HG02840 (cell line): Measurements from ENCODE around the gene FAM181A.

ENCODE experiments used
- ATAC-seq: cut with Tn5 transposase; IDR thresholded peaks from one replicate; pipeline ENCODE4 v1.9.1; 2021; ENCODE audit warnings: mild to moderate bottlenecking, moderate library complexity, moderate number of reproducible peaks; ENCODE audit not compliant: unreplicated experiment, low FRiP score

FAM181A gene

GRCh38 chr14:93926873-93927799, at the start of gene FAM181A:
Gene FAM181A, plus strand, starts transcription at chr14:93927344. Its CDS starts 942 bp downstream, at chr14:93928286.
- ATAC-seq: no peak

DNA sequence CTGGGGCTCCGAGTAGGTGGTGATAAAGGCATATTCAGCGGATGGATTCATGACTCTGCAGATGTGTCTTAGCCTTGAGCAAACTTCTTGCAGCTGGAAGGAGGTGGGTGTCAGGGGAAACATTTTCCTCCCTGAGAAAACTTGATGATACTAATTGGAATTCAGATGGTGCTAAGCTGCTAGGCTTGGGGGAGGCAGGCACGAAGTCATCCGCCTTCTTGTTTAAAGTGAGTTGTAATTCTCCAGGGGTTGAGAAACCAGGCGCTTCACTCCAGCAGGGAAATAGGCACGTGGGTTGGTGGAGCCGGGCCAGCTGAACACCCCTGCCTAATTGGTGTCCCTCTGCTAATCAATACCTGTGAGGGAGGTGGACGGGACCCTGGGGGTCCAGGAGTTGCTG, 48.9 kb upstream of the FAM181A start:
- ATAC-seq: no peak

GRCh38 chr14:93878871-93879270, 48.3 kb upstream of the FAM181A start:
- ATAC-seq: no peak

GRCh38 chr14:93879362-93879983, 47.7 kb upstream of the FAM181A start:
- no peak for ATAC-seq

- ATAC-seq: no peak
These were observed 46.9 kb upstream of the FAM181A start for GRCh38 chr14:93880021-93880820.

DNA sequence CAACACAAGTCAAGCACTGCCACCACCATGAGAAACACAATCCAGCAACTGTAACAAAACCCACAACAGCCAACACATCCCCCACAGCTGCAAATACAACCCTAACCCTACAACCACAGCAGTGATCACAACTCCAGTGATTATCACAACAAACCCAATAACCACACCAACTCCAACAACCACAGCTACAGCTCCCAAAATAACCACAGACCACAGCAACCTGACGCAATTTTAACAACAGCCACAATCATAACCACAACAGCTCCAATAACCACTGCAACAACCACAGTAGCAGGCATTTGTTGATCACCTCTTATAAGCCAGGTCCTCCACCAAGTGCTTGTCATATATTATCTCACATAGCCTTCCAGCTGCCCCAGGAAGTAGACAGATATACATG, 42.2 kb upstream of the FAM181A start:
- no peak for ATAC-seq

GRCh38 chr14:93888995-93889394, 38.1 kb upstream of the FAM181A start:
- no peak for ATAC-seq

DNA sequence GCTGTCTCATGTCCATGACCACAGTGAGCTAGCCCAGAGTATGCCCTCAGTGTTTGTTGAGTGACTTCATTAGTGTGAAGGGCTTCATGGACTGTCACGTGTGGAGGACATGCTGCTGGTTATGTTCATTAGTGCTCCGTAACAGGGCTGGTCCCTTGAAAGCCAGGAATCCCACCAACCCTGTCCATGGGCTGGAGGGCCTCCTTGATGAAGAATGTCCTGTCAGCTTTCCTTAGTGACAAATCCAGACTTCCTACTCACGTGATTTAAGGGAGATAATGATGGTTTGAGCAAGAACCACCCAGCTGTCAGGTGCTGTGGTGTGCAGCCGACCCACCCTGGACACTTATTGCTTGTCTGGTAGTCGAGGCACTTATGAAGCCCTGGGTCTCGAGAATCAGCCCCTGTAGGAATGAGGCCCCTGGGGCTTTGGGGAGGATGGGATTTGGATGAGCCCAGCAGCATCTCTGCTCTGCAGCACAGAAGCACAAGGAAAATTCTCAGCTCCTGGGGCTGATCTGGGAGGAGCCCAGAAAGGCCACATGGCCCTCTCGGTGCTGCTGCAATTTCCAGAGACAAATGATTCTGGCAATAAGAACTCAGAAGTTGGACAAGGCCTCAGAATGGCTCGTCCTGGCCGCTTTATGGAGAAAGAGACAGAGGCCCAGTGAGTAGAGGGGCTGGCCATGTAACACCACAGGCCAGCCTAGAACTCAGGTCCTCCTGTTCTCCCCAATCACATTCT, 37.2 kb upstream of the FAM181A start:
- ATAC-seq: no peak

DNA sequence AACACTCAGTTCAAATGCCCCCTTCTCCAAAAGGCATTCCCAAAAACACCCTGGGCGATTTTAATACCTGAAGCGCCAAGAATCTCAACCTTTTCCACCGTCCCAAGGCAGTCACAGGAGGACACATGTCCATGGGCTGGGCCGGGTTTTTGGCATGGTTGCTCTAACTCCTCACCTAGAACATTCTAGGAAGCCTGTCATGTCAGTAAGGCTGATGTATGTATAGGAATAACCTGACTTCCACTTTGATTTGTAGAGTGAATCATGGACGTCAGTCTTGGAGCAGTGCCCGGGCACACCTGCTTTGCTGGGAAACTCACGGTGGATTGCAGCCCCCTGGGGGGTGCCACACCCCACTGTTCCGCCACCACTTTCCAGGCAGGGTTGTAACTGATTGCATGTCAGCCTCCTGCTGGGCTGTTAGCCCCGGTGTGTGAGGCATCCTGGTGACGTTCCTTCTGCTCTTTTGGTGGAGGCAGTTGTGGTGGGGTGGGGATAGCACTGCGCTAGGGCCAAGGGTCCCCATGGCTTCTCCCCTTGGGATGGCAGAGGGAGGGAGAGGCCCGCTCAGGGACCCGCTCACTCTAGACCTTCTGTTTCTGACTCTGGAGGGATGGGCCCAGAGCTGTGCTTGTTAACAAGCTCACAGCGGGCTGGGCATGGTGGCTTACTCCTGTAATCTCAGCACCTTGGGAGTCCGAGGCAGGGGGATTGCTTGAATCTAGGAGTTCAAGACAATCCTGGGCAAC, 35.2 kb upstream of the FAM181A start:
- no peak for ATAC-seq

GRCh38 chr14:93892505-93892839, 34.7 kb upstream of the FAM181A start:
- no peak for ATAC-seq

DNA sequence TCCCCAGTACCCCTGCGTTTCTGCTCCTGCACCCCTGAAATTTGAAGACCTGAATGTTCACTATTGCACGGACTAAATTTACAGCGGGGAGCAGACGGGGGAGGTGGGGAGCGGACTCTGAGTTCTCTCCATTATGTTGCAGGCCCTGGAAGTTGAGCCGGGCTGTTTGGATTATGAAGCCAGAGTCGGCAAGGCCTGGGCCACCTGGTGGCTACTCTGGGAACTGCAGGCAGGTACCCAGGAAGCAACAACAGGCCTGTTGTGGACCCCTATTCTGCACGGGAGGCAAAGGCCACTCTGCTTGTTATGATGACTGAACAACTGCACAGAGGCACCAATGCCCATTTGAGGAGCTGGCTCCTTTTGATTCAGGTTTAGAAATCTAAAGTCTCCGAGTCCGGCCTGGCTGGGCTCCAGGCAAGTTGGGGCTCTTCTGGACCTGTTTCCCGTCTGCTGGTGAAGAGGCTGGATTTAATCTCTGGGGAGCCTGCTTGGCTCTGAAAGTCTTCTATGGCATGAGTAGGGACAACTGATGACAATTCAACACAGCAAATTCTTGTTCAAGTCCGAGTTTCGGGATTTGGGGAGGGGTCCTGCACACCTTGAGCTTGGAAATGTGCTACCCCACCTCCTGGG, 34.1 kb upstream of the FAM181A start:
- ATAC-seq: no peak

- no peak for ATAC-seq
These were observed 33.4 kb upstream of the FAM181A start for GRCh38 chr14:93893661-93894261.

- ATAC-seq: no peak
These were observed 32.0 kb upstream of the FAM181A start for GRCh38 chr14:93895023-93895604.

DNA sequence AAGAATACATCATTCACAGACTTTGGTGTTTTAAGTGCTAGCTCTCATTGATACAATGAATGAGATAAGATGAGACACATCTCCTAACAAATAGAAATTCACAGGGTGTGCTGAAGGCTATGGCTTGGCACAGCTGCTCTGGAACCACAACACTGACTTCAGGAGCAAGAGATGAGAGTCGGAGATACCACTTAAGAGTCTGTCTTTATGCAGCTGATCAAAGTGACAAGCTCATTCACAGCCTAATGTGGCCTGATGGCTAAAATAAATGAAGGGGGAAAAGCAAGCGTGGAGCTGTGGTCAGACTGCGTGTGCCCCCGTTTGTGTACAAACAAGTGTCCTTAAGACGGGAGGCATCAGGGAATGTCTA, 29.7 kb upstream of the FAM181A start:
- ATAC-seq: no peak

DNA sequence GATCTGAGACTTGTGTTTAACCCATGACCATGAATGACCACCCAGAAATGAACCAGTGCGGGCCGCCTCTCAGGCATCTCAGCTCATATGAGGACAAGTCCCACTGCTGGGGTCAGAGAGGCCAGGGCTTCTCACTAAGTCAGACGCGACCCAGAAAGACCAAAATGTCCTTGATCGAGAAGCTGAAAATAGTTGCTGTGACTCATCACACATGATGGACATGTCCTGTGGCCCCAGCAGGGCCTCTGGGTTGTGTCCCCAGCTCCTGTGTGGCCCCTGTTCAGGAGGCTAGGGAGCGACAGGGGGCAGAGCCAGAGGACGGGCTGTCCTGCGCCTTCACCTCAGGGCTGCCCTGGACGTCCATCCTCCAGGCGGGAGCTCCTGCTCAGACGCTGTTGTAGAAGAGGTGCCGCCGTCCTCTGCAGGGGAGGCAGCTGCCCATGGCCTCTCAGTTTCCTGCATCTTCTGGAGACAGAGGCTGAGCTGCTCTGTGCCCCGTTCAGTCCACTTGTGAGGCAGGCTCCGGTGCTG, 29.0 kb upstream of the FAM181A start:
- ATAC-seq: no peak

DNA sequence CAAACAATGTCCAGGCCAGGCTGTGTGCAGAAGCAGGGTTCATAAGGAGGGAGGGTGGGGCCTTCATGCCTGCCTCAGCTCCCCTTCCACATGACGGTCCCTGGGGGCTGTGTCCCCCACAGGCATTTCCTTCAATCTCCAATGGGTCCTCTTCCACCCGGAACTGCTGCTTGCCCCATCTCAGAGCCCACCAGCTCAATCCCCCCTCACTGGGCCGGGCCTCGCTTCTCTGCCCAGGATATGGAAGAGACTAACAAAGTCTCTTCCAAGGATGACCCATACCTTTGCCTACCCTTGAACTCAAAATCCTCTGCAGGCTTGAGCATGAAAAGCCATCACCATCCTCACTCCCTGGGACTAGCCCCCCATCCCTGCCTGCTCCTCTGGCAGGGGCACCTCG, 28.4 kb upstream of the FAM181A start:
- no peak for ATAC-seq

DNA sequence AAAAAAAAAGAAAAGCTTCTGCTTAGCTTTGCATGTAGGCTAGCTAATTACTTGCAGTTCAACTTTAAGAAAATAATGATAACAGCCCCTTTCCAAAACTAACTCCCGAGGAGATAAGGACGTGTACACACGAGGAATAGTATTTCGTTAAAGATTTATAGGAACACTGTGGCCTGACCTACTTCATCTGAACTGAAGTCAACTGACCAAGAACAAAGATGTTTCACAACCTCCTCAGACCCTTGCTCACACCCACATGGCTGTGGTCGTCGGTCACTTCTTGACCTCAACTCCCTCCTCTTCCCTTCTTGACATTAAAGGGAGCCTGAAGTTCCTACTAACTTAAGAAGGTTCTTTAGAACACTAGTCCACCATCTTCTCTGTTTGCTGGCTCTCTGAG, 25.3 kb upstream of the FAM181A start:
- ATAC-seq: no peak

- ATAC-seq: no peak
These were observed 24.4 kb upstream of the FAM181A start for GRCh38 chr14:93902619-93903307.
